GM12872 (cell line): ENCODE data around the gene MAD1L1.

ENCODE experiments used
- CTCF ChIP-seq: IDR thresholded peaks from 3 replicates; pipeline ENCODE4 v1.5.1; 2011; ENCODE audit warnings: low read depth, mild to moderate bottlenecking, low read length, moderate library complexity; ENCODE audit not compliant: insufficient read depth

Gene MAD1L1

GRCh38 chr7:1843271-1843861 lies 389.4 kb downstream of the MAD1L1 start:
- TF ChIP-seq CTCF, result no peak

- no peak for TF ChIP-seq CTCF
These were observed 390.2 kb downstream of the MAD1L1 start for GRCh38 chr7:1842321-1843221.

- no peak for TF ChIP-seq CTCF
These were observed 393.0 kb downstream of the MAD1L1 start for GRCh38 chr7:1839701-1840100.

GRCh38 chr7:1829111-1829510 lies 403.6 kb downstream of the MAD1L1 start:
- no peak for TF ChIP-seq CTCF

- no peak for TF ChIP-seq CTCF
These were observed 406.6 kb downstream of the MAD1L1 start for GRCh38 chr7:1825897-1826741.

- no peak for TF ChIP-seq CTCF
These were observed 409.2 kb downstream of the MAD1L1 start for GRCh38 chr7:1823376-1824150.
